GM10266 (cell line): ENCODE measurements around the gene KIF2A.

Experiments
- DNase-seq: peaks from one replicate; pipeline ENCODE4 v3.0.0; 2012; ENCODE audit errors: extremely low spot score
- CTCF ChIP-seq: IDR thresholded peaks from 2 replicates; pipeline ENCODE4 v1.5.1; 2012; ENCODE audit warnings: mild to moderate bottlenecking, low read depth; ENCODE audit not compliant: control insufficient read depth, insufficient read depth; ENCODE audit errors: missing control alignments

KIF2A gene

GRCh38 chr5:62266573-62266972 is 39.4 kb upstream of the KIF2A start:
- TF ChIP-seq CTCF, result no peak
- DNase-seq, result no peak

- no peak for DNase-seq
- no peak for TF ChIP-seq CTCF
Observed at GRCh38 chr5:62268234-62268633, 37.8 kb upstream of the KIF2A start.

- DNase-seq, result no peak
Observed at GRCh38 chr5:62268792-62269191, 37.2 kb upstream of the KIF2A start.

GRCh38 chr5:62271370-62271769 is 34.6 kb upstream of the KIF2A start:
- no peak for DNase-seq
- no peak for TF ChIP-seq CTCF

More at GRCh38 chr5:62268792-62269191, 37.2 kb upstream of the KIF2A start:
- no peak for TF ChIP-seq CTCF

GRCh38 chr5:62271870-62272269 is 34.1 kb upstream of the KIF2A start:
- no peak for TF ChIP-seq CTCF
- no peak for DNase-seq

GRCh38 chr5:62273687-62274086 is 32.3 kb upstream of the KIF2A start:
- TF ChIP-seq CTCF, result no peak
- no peak for DNase-seq

GRCh38 chr5:62275581-62275980 is 30.4 kb upstream of the KIF2A start:
- no peak for TF ChIP-seq CTCF
- no peak for DNase-seq
